GM10248 (cell line): ENCODE results near the gene BICRA.
A peak's percentile ranks its signal among the peaks of the same experiment; 100 is the strongest.

Experiments used
- CTCF ChIA-PET: fragments of 300-600 bp; sonication (Branson Sonifier 250); formaldehyde crosslinking; extraction: SDS; loops from one replicate; lab custom pipeline; 2021; ENCODE audit warnings: antibody characterized with exemption; lab: Yijun Ruan, JAX
- POLR2A ChIA-PET: fragments of 350-650 bp; sonication (Branson Sonifier 250); formaldehyde crosslinking; extraction: SDS; loops from one replicate; lab custom pipeline; 2020; ENCODE audit warnings: antibody characterized with exemption; lab: Yijun Ruan, JAX
- DNase-seq: peaks from one replicate; pipeline ENCODE4 v3.0.0; 2012; ENCODE audit errors: extremely low spot score
- TF ChIP-seq, protein P1 (sequence below): IDR thresholded peaks from 2 replicates; pipeline ENCODE4 v1.5.1; 2012; ENCODE audit warnings: mild to moderate bottlenecking, low read depth; ENCODE audit errors: extremely low read depth, missing control alignments, control extremely low read depth

Gene BICRA

DNA sequence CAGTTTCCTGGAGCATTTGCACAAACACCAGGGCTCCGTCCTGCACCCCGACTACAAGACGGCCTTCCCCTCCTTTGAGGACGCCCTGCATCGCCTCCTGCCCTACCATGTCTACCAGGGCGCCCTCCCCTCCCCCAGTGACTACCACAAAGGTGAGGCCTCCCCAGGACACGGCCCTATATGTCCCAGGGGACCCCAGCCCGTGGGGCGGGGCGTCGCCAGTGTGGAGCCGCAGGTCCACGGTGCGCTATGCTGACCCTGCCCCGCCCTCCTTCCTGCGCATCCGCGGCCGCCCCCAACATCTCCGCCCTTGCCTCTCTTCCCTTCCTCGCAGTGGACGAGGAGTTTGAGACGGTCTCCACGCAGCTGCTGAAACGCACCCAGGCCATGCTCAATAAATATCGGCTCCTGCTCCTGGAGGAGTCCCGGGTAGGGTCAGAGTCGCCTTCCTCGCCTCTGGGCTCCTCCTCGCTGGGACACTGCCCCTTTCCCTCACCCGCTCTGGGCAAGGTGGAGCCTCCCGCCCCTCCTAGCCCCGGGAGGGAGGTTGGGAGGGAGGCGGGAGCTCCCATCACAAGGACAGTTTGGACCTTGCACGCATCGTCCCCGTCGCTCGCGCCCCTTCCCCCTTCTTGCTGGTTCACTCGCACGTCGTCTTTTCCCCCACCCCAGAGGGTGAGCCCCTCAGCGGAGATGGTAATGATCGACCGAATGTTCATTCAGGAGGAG lies 89.9 kb downstream of the BICRA start:
- ChIA-PET POLR2A (no interaction called here), CTCF (interaction anchor here (0.8 to 15.6 kb wide), 29 partner anchors 9 to 406 kb away, joined by 3 to 288 read pairs (median 4); partner anchors contain the start of genes DHX34, EHD2, KPTN and NAPA)
- TF ChIP-seq, protein P1, sequence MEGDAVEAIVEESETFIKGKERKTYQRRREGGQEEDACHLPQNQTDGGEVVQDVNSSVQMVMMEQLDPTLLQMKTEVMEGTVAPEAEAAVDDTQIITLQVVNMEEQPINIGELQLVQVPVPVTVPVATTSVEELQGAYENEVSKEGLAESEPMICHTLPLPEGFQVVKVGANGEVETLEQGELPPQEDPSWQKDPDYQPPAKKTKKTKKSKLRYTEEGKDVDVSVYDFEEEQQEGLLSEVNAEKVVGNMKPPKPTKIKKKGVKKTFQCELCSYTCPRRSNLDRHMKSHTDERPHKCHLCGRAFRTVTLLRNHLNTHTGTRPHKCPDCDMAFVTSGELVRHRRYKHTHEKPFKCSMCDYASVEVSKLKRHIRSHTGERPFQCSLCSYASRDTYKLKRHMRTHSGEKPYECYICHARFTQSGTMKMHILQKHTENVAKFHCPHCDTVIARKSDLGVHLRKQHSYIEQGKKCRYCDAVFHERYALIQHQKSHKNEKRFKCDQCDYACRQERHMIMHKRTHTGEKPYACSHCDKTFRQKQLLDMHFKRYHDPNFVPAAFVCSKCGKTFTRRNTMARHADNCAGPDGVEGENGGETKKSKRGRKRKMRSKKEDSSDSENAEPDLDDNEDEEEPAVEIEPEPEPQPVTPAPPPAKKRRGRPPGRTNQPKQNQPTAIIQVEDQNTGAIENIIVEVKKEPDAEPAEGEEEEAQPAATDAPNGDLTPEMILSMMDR, result peak; percentile 3
- DNase-seq, result no peak

DNA sequence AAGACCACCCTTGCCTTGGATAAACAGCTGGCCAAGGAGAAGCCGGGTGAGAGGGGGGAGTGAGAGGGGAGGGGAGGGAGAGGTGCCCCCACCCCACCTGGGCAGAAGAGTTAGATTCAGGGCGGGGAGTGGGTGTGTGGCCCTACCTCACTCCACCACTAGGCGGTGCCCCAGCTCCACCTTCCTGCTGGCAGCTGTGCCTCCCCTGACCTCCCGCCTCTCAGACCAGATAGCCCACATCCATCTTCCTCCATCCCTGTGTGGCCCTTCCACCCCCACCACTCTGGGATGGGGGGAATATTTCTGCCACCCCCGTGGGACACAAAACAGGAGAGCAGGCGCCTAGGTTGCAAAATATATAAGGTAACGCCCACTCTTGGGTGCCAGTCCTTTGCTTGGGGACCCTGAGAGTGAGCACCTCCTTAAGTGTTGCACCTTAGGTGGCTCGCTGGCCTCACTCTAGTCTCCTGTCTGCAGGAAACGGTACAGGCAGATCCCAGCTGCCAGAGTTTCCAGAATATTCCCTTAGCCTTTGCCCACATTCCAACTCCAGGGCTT lies 90.5 kb downstream of the BICRA start:
- POLR2A ChIA-PET, result no interaction called here
- peak; percentile 84 for DNase-seq
- CTCF ChIA-PET, result interaction anchor here (0.9 to 15.6 kb wide), 30 partner anchors 9 to 414 kb away, joined by 3 to 288 read pairs (median 4); partner anchors contain the start of genes EHD2 and KPTN
- TF ChIP-seq, protein P1, result peak; percentile 83

DNA sequence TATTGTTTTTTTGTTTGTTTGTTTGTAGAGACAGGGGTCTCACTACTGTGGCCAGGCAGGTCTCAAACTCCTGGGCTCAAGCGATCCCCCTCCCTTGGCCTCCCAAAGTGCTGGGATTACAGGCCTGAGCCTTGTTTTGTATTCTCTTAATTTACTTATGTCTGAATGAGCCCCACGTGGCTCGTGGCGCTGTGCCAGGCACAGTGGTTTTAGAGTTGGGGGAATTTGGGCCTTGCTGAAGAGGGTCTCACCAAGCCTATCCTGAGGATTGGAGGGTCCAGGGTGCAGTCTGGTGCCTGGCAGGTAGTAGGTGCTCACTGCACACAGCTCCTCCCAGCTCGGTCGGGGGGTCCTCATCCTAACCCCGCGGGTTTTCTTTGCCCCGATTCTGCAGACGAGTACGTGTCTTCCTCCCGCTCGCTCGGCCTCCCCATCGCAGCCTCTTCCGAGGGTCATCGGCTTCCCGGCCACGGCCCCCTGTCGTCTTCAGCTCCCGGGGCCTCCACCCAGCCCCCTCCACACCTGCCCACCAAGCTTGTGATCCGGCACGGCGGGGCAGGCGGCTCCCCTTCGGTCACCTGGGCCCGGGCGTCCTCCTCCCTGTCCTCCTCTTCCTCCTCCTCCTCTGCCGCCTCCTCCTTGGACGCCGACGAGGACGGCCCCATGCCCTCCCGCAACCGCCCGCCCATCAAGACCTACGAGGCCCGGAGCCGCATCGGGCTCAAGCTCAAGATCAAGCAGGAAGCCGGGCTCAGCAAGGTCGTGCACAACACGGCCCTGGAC lies 92.2 kb downstream of the BICRA start:
- TF ChIP-seq, protein P1, result no peak
- POLR2A ChIA-PET, result no interaction called here
- CTCF ChIA-PET, result interaction anchor here (0.8 to 15.6 kb wide), 6 partner anchors 8 to 272 kb away, joined by 3 to 288 read pairs (median 16); partner anchors contain the start of gene EHD2
- no peak for DNase-seq

DNA sequence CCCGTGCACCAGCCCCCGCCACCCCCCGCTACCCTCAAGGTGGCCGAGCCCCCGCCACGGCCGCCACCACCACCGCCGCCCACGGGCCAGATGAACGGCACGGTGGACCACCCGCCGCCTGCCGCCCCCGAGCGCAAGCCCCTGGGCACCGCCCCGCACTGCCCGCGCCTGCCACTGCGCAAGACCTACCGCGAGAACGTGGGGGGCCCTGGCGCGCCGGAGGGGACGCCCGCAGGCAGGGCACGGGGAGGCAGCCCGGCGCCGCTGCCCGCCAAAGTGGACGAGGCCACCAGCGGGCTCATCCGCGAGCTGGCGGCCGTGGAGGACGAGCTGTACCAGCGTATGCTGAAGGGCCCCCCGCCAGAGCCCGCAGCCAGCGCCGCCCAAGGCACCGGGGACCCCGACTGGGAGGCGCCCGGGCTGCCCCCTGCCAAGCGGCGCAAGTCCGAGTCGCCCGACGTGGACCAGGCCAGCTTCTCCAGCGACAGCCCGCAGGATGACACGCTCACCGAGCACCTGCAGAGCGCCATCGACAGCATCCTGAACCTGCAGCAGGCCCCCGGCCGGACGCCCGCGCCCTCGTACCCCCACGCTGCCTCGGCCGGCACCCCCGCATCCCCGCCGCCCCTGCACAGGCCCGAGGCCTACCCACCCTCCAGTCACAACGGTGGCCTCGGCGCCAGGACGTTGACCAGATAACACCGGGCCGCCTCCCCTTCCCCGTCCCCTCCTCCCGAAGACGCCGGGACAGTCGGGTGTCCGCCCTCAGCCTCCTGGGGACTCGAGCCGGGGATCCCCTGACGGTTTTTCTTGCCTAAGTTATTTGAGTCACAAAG lies 93.0 kb downstream of the BICRA start:
- POLR2A ChIA-PET, result no interaction called here
- DNase-seq, result no peak
- TF ChIP-seq, protein P1, result no peak
- CTCF ChIA-PET, result interaction anchor here (0.8 to 15.6 kb wide), 4 partner anchors 7 to 265 kb away, joined by 3 to 288 read pairs (median 28); partner anchors contain the start of gene EHD2

DNA sequence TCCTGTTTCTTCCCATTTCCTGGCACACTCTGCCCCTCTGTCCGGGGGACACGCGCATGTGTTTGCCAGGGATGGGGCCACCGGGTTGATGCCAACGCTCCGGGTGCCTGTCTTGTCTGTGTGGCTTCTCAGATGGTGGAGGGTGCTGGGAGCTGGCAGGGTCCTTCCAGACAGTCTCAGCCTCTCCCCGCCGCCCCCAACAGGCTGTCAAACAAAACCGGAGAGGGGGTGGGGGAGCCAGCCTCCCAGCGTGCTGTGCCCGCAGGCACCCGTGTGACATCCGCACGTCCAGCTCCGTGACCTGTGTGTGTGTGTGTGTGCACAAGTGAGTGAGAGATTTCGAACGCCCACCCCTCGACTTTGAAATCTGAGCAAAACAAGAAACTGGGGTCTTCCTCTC lies 93.7 kb downstream of the BICRA start:
- CTCF ChIA-PET, result interaction anchor here (3.2 to 15.6 kb wide), 2 partner anchors 10 to 266 kb away, joined by 13 to 288 read pairs; partner anchors contain the start of gene EHD2
- TF ChIP-seq, protein P1, result no peak
- POLR2A ChIA-PET, result no interaction called here
- no peak for DNase-seq
